ENCODE results near the gene C10orf90.

GRCh38 chr10:126551202-126551601, 119.3 kb downstream of the C10orf90 start:
- TF ChIP-seq REST (IDR thresholded peaks at IDR 0.05; ENCODE audit: insufficient read depth in 1 of 2, low read depth in 2 of 2, low read length in 2 of 2) (no peak), TAF1 (IDR thresholded peaks at IDR 0.05; ENCODE audit: borderline replicate concordance, insufficient read depth, low read length) (no peak), POLR2AphosphoS5 (IDR thresholded peaks at IDR 0.05; ENCODE audit: low read depth, low read length) (no peak), SIN3A (IDR thresholded peaks at IDR 0.05; ENCODE audit: borderline replicate concordance, insufficient read depth, low read length) (no peak), FOXP2 (optimal IDR thresholded peaks at IDR 0.05; ENCODE audit: borderline replicate concordance, extremely low read depth, extremely low read length, insufficient read depth) (no peak)
